Mammary epithelial cell (primary cell): ENCODE data around the gene ROGDI.

Source experiments
- EZH2 ChIP-seq: IDR thresholded peaks from 2 replicates; pipeline ENCODE4 v1.6.1; 2012; ENCODE audit warnings: low read length, inconsistent platforms, borderline replicate concordance
- TF ChIP-seq, protein P1 (sequence below), 2 donors: IDR thresholded peaks in 1 of 2; conservative IDR thresholded peaks in 1 of 2; 2 replicates each; pipeline ENCODE4 v1.5.1; 2011 to 2012; ENCODE audit warnings: inconsistent platforms in 2 of 2, low read length in 2 of 2, mild to moderate bottlenecking in 2 of 2, control low read depth in 1 of 2, low read depth in 1 of 2; ENCODE audit not compliant: insufficient read depth in 1 of 2; ENCODE audit errors: extremely low read depth in 1 of 2

GRCh38 chr16:4768549-4769305 is 33.7 kb downstream of the ROGDI start:
- TF ChIP-seq, protein P1, sequence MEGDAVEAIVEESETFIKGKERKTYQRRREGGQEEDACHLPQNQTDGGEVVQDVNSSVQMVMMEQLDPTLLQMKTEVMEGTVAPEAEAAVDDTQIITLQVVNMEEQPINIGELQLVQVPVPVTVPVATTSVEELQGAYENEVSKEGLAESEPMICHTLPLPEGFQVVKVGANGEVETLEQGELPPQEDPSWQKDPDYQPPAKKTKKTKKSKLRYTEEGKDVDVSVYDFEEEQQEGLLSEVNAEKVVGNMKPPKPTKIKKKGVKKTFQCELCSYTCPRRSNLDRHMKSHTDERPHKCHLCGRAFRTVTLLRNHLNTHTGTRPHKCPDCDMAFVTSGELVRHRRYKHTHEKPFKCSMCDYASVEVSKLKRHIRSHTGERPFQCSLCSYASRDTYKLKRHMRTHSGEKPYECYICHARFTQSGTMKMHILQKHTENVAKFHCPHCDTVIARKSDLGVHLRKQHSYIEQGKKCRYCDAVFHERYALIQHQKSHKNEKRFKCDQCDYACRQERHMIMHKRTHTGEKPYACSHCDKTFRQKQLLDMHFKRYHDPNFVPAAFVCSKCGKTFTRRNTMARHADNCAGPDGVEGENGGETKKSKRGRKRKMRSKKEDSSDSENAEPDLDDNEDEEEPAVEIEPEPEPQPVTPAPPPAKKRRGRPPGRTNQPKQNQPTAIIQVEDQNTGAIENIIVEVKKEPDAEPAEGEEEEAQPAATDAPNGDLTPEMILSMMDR (conservative IDR thresholded peaks at IDR 0.05 in 1 of 2, IDR thresholded peaks at IDR 0.05 in 1 of 2; ENCODE audit: extremely low read depth in 1 of 2, insufficient read depth in 1 of 2, low read depth in 1 of 2, low read length in 2 of 2), result no peak
- TF ChIP-seq EZH2, result no peak
